SH-SY5Y (cell line): ENCODE results near the gene BAG3.

ENCODE experiments used
- GATA2 ChIP-seq: IDR thresholded peaks from 2 replicates; pipeline ENCODE4 v1.6.1; 2011; ENCODE audit warnings: mild to moderate bottlenecking, low read depth, low read length
- GATA3 ChIP-seq: IDR thresholded peaks from 2 replicates; pipeline ENCODE4 v1.6.1; 2011; ENCODE audit warnings: low read depth, mild to moderate bottlenecking, low read length, moderate library complexity

- TF ChIP-seq GATA3 (no peak), GATA2 (no peak)
These were observed 41.7 kb upstream of the BAG3 start for GRCh38 chr10:119609516-119609915.
